ENCODE results near the gene SRSF3. TPM values are rescaled to one million over a fixed set of nuclear protein-coding genes. Genes with fewer than 3 reads are reported as not detected.

The SRSF3 gene
- polyA plus RNA-seq, 1 experiment, result 423 TPM

- CTCF ChIA-PET, result no interaction called here
- POLR2A ChIA-PET, result no interaction called here
- Histone ChIP-seq H3K27ac (ENCODE audit: low read depth, low read length) (no peak overlapping the region), H3K27me3 (ENCODE audit: control insufficient read depth, insufficient read depth, low read length) (peaks cover 3% of the 10 kb centered on the region), H3K4me3 (ENCODE audit: low read depth, low read length) (0 out of 2 replicates have a peak overlapping the region, but pooled peaks have one; percentile 2), H3K9me3 (ENCODE audit: control insufficient read depth, insufficient read depth, low read length) (no peaks in the 10 kb centered on the region; the same call in 1 of the 2 replicates)
- no peak for DNase-seq (ENCODE audit: low read depth, low spot score)
- TF ChIP-seq CTCF (IDR thresholded peaks at IDR 0.05; ENCODE audit: low read depth, low read length), result no peak
Measured at GRCh38 chr6:36547646-36548400, 46.3 kb upstream of the SRSF3 start.

- POLR2A ChIA-PET, result no interaction called here
Measured at GRCh38 chr6:36548401-36548743, 45.8 kb upstream of the SRSF3 start.

GRCh38 chr6:36550473-36551000 lies 43.6 kb upstream of the SRSF3 start:
- ChIA-PET CTCF (no interaction called here), POLR2A (no interaction called here)
- no peak overlapping the region for H3K27ac ChIP-seq (ENCODE audit: low read depth, low read length)
- H3K27me3 ChIP-seq (ENCODE audit: control insufficient read depth, insufficient read depth, low read length), result peaks cover 3% of the 10 kb centered on the region
- no peak for TF ChIP-seq CTCF (IDR thresholded peaks at IDR 0.05; ENCODE audit: low read depth, low read length)
- DNase-seq (ENCODE audit: low read depth, low spot score), result no peak
- no peaks in the 10 kb centered on the region; the same call in 1 of the 2 replicates for H3K9me3 ChIP-seq (ENCODE audit: control insufficient read depth, insufficient read depth, low read length)
- no peak overlapping the region for H3K4me3 ChIP-seq (ENCODE audit: low read depth, low read length)

More at GRCh38 chr6:36548401-36548743, 45.8 kb upstream of the SRSF3 start:
- peaks cover 3% of the 10 kb centered on the region for H3K27me3 ChIP-seq (ENCODE audit: control insufficient read depth, insufficient read depth, low read length)
- no peaks in the 10 kb centered on the region; the same call in 1 of the 2 replicates for H3K9me3 ChIP-seq (ENCODE audit: control insufficient read depth, insufficient read depth, low read length)
- no peak overlapping the region for H3K4me3 ChIP-seq (ENCODE audit: low read depth, low read length)
- no peak for TF ChIP-seq CTCF (IDR thresholded peaks at IDR 0.05; ENCODE audit: low read depth, low read length)
- no peak overlapping the region for H3K27ac ChIP-seq (ENCODE audit: low read depth, low read length)
- DNase-seq (ENCODE audit: low read depth, low spot score), result no peak
- CTCF ChIA-PET, result no interaction called here

GRCh38 chr6:36555750-36556252 lies 38.4 kb upstream of the SRSF3 start:
- Histone ChIP-seq H3K27ac (ENCODE audit: low read depth, low read length) (no peak overlapping the region), H3K9me3 (ENCODE audit: control insufficient read depth, insufficient read depth, low read length) (no peaks in the 10 kb centered on the region), H3K4me3 (ENCODE audit: low read depth, low read length) (no peak overlapping the region), H3K27me3 (ENCODE audit: control insufficient read depth, insufficient read depth, low read length) (peaks cover 3% of the 10 kb centered on the region)
- POLR2A ChIA-PET, result interaction anchor here (0.7 kb wide), 1 partner anchor 30 kb away, joined by 4 read pairs; no protein-coding TSS in a partner anchor
- TF ChIP-seq CTCF (IDR thresholded peaks at IDR 0.05; ENCODE audit: low read depth, low read length), result no peak
- CTCF ChIA-PET, result interaction anchor here (0.7 kb wide), 1 partner anchor 198 kb away, joined by 6 read pairs; no protein-coding TSS in a partner anchor
- DNase-seq (ENCODE audit: low read depth, low spot score), result no peak

GRCh38 chr6:36556281-36556680 lies 37.9 kb upstream of the SRSF3 start:
- CTCF ChIA-PET, result interaction anchor here (0.7 to 0.8 kb wide), 2 partner anchors 24 to 198 kb away, joined by 4 to 6 read pairs; no protein-coding TSS in a partner anchor

More at GRCh38 chr6:36556281-36556680, 37.9 kb upstream of the SRSF3 start:
- no peak overlapping the region for H3K27ac ChIP-seq (ENCODE audit: low read depth, low read length)
- no peaks in the 10 kb centered on the region for H3K9me3 ChIP-seq (ENCODE audit: control insufficient read depth, insufficient read depth, low read length)
- H3K4me3 ChIP-seq (ENCODE audit: low read depth, low read length), result no peak overlapping the region
- peaks cover 3% of the 10 kb centered on the region for H3K27me3 ChIP-seq (ENCODE audit: control insufficient read depth, insufficient read depth, low read length)
- DNase-seq (ENCODE audit: low read depth, low spot score), result no peak
- POLR2A ChIA-PET, result no interaction called here
- TF ChIP-seq CTCF (IDR thresholded peaks at IDR 0.05; ENCODE audit: low read depth, low read length), result no peak

All from AG04450 (cell line).